Measurements from ENCODE around the gene SNX9. TPM values are rescaled to one million over a fixed set of nuclear protein-coding genes. Genes with fewer than 3 reads are reported as not detected.
"Not testable (repeated sequence)": the region's sequence is repeated elsewhere in the genome, so short reads cannot be mapped to it uniquely, and the experiment has no call there.

SNX9 gene
- total and polyA plus RNA-seq, 7 donors = 18.4 to 30.7 (median 26.5) TPM

DNA sequence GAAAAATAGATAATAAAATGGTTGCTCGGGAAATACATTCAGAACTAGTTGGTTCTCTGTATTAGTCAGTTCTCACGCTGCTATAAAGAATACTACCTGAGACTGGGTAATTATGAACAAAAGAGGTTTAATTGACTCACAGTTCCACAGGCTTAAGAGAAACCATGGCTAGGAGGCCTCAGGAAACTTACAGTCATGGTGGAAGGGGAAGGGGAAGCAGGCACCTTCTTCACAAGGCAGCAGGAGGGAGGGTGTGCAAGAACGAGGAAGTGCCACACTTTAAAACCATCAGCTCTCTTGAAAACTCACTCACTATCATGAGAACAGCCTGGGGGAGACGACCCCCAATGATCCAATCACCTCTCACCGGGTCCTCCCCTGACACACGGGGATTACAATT is 24.2 kb upstream of the SNX9 start:
- H3K36me3 ChIP-seq (ENCODE audit: insufficient read depth in 1 of 2, low read depth in 1 of 2) = no peaks in the 10 kb centered on the region
- H3K4me1 ChIP-seq = no peaks in the 10 kb centered on the region
- WGBS, 3 donors = 81 to 86% (median 86%) methylated on average over 6 of the region's 6 CpGs
- intact Hi-C loops (cut with DNase I) = no loop called here
- no peak overlapping the region for H3K27ac ChIP-seq
- no peak for DNase-seq
- no peak overlapping the region for H3K4me3 ChIP-seq
- H3K27me3 ChIP-seq (ENCODE audit: insufficient read depth in 3 of 3, low read length in 2 of 3) = no peaks in the 10 kb centered on the region
- TF ChIP-seq, protein P1, sequence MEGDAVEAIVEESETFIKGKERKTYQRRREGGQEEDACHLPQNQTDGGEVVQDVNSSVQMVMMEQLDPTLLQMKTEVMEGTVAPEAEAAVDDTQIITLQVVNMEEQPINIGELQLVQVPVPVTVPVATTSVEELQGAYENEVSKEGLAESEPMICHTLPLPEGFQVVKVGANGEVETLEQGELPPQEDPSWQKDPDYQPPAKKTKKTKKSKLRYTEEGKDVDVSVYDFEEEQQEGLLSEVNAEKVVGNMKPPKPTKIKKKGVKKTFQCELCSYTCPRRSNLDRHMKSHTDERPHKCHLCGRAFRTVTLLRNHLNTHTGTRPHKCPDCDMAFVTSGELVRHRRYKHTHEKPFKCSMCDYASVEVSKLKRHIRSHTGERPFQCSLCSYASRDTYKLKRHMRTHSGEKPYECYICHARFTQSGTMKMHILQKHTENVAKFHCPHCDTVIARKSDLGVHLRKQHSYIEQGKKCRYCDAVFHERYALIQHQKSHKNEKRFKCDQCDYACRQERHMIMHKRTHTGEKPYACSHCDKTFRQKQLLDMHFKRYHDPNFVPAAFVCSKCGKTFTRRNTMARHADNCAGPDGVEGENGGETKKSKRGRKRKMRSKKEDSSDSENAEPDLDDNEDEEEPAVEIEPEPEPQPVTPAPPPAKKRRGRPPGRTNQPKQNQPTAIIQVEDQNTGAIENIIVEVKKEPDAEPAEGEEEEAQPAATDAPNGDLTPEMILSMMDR (IDR thresholded peaks at IDR 0.05) = no peak
- ATAC-seq = no peak
- no peaks in the 10 kb centered on the region for H3K9me3 ChIP-seq

DNA sequence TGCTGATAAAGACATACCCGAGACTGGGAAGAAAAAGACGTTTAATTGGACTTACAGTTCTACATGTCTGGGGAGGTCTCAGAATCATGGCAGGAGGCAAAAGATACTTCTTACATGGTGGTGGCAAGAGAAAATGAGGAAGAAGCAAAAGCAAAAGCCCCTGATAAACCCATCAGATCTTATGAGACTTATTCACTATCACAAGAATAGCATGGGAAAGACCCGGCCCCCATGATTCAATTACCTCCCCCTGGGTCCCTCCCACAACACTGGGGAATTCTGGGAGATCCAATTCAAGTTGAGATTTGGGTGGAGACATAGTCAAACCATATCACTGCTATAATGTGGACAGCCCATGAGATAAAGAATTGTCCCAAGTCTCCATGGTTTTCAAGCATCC is 23.5 kb upstream of the SNX9 start:
- H3K4me3 ChIP-seq; H3K4me1 ChIP-seq; H3K36me3 ChIP-seq (ENCODE audit: insufficient read depth in 1 of 2, low read depth in 1 of 2); H3K9me3 ChIP-seq; intact Hi-C loops (cut with DNase I); DNase-seq; H3K27me3 ChIP-seq (ENCODE audit: insufficient read depth in 3 of 3, low read length in 2 of 3); H3K27ac ChIP-seq; ATAC-seq: not testable (repeated sequence)
- 75 to 92% (median 83%) methylated on average over 3 of the region's 3 CpGs for WGBS, 3 donors

GRCh38 chr6:157800420-157801237 is 22.4 kb upstream of the SNX9 start:
- no peak for ATAC-seq
- no peaks in the 10 kb centered on the region for H3K9me3 ChIP-seq
- intact Hi-C loops (cut with DNase I) = no loop called here

GRCh38 chr6:157804448-157805327 is 18.4 kb upstream of the SNX9 start:
- Histone ChIP-seq H3K36me3 (ENCODE audit: insufficient read depth in 1 of 2, low read depth in 1 of 2) (no peaks in the 10 kb centered on the region), H3K4me3 (no peak overlapping the region), H3K27me3 (ENCODE audit: insufficient read depth in 3 of 3, low read length in 2 of 3) (no peaks in the 10 kb centered on the region), H3K4me1 (no peaks in the 10 kb centered on the region), H3K9me3 (no peaks in the 10 kb centered on the region), H3K27ac (no peak overlapping the region)
- intact Hi-C loops (cut with DNase I) = no loop called here
- WGBS, 3 donors = 90 to 95% (median 91%) methylated on average over 11 of the region's 11 CpGs
- TF ChIP-seq, protein P1 (IDR thresholded peaks at IDR 0.05) = no peak
- DNase-seq (no peak), ATAC-seq (no peak)

More at GRCh38 chr6:157800420-157801237, 22.4 kb upstream of the SNX9 start:
- H3K36me3 ChIP-seq (ENCODE audit: insufficient read depth in 1 of 2, low read depth in 1 of 2) = no peaks in the 10 kb centered on the region
- no peak overlapping the region for H3K4me3 ChIP-seq
- H3K27ac ChIP-seq = no peak overlapping the region
- H3K27me3 ChIP-seq (ENCODE audit: insufficient read depth in 3 of 3, low read length in 2 of 3) = no peaks in the 10 kb centered on the region
- H3K4me1 ChIP-seq = no peaks in the 10 kb centered on the region
- WGBS, 3 donors = 81 to 87% (median 85%) methylated on average over 6 of the region's 6 CpGs
- no peak for DNase-seq
- TF ChIP-seq, protein P1 (IDR thresholded peaks at IDR 0.05) = no peak

Measured in psoas muscle (tissue), 8 donors.